Osteoblast (primary cell): ENCODE results near the gene PEX5. TPM values are rescaled to one million over a fixed set of nuclear protein-coding genes. Genes with fewer than 3 reads are reported as not detected.
"Not testable (repeated sequence)": the region's sequence is repeated elsewhere in the genome, so short reads cannot be mapped to it uniquely, and the experiment has no call there.

Source experiments
- DNase-seq: peaks from one replicate; pipeline ENCODE4 v3.0.0; 2011; ENCODE audit warnings: low spot score, mixed read lengths; ENCODE audit not compliant: insufficient read length; ENCODE audit errors: missing footprints
- H2AFZ ChIP-seq: 2 replicates; pipeline ENCODE4 v1.6.0; 2011; ENCODE audit warnings: mild to moderate bottlenecking, low read length
- H3K27ac ChIP-seq: 2 replicates; pipeline ENCODE4 v1.5.1; 2011; ENCODE audit warnings: mild to moderate bottlenecking, low read depth, low read length, moderate library complexity
- H3K27me3 ChIP-seq: 2 replicates; pipeline ENCODE4 v1.6.0; 2012; ENCODE audit warnings: mild to moderate bottlenecking, control low read depth, inconsistent platforms, low read length, moderate library complexity; ENCODE audit not compliant: insufficient read depth
- H3K36me3 ChIP-seq: 2 replicates; pipeline ENCODE4 v1.5.1; 2011; ENCODE audit warnings: mild to moderate bottlenecking, low read length, control low read depth, moderate library complexity; ENCODE audit not compliant: insufficient read depth
- H3K4me1 ChIP-seq: 2 replicates; pipeline ENCODE4 v1.5.1; 2011; ENCODE audit warnings: mild to moderate bottlenecking, low read length, control low read depth, moderate library complexity; ENCODE audit not compliant: insufficient read depth
- H3K4me2 ChIP-seq: 2 replicates; pipeline ENCODE4 v1.6.0; 2011; ENCODE audit warnings: mild to moderate bottlenecking, low read length; ENCODE audit not compliant: insufficient read depth
- H3K4me3 ChIP-seq: fragments of 200-600 bp; sonication (generic); 3 replicates; pipeline ENCODE4 v1.5.1; 2012; ENCODE audit warnings: mild to moderate bottlenecking, low read length, inconsistent platforms; ENCODE audit not compliant: insufficient read depth
- H3K79me2 ChIP-seq: 2 replicates; pipeline ENCODE4 v1.6.0; 2012; ENCODE audit warnings: mild to moderate bottlenecking, low read length, control low read depth, inconsistent platforms; ENCODE audit not compliant: insufficient read depth
- H3K9me3 ChIP-seq: 2 replicates; pipeline ENCODE4 v1.5.1; 2011; ENCODE audit warnings: low read depth, low read length, control low read depth
- H4K20me1 ChIP-seq: 2 replicates; pipeline ENCODE4 v1.6.0; 2012; ENCODE audit warnings: mild to moderate bottlenecking, low read length, control low read depth; ENCODE audit not compliant: insufficient read depth
- CTCF ChIP-seq: IDR thresholded peaks from 2 replicates; pipeline ENCODE4 v1.5.1; 2011; ENCODE audit warnings: mild to moderate bottlenecking, low read depth, low read length, moderate library complexity; ENCODE audit errors: extremely low read depth
- total RNA-seq: library from RNA; depleted of rRNA; stranded (reverse); fragments of >200 nt; gene quantifications from 2 replicates; pipeline ENCODE4 v1.2.3, GENCODE V29; 2012

PEX5 gene
- total RNA-seq, 1 donor: 48.5 TPM

GRCh38 chr12:7176595-7176994 is 12.9 kb upstream of the PEX5 start:
- Histone ChIP-seq H2AFZ (no peak overlapping the region), H3K4me2 (no peak overlapping the region), H4K20me1 (no peaks in the 10 kb centered on the region), H3K27ac (no peak overlapping the region), H3K9me3 (peaks cover 4% of the 10 kb centered on the region), H3K79me2 (no peaks in the 10 kb centered on the region), H3K36me3 (no peaks in the 10 kb centered on the region), H3K4me1 (peaks cover 6% of the 10 kb centered on the region), H3K27me3 (no peaks in the 10 kb centered on the region), H3K4me3 (no peak overlapping the region)
- no peak for TF ChIP-seq CTCF
- no peak for DNase-seq

- H3K4me2 ChIP-seq: no peak overlapping the region
- H3K9me3 ChIP-seq: no peaks in the 10 kb centered on the region
- H3K79me2 ChIP-seq: no peaks in the 10 kb centered on the region
- no peak overlapping the region for H2AFZ ChIP-seq
- no peaks in the 10 kb centered on the region for H3K36me3 ChIP-seq
- peaks cover 5% of the 10 kb centered on the region for H3K27me3 ChIP-seq
- no peak overlapping the region for H3K4me3 ChIP-seq
- H3K4me1 ChIP-seq: peaks cover 6% of the 10 kb centered on the region
- DNase-seq: no peak
- TF ChIP-seq CTCF: no peak
- H3K27ac ChIP-seq: no peak overlapping the region
- H4K20me1 ChIP-seq: no peaks in the 10 kb centered on the region
Measured at GRCh38 chr12:7178481-7178880, 11.0 kb upstream of the PEX5 start.

GRCh38 chr12:7180685-7181084 is 8.8 kb upstream of the PEX5 start:
- H3K4me2 ChIP-seq: no peak overlapping the region
- H3K79me2 ChIP-seq: no peaks in the 10 kb centered on the region
- no peak for TF ChIP-seq CTCF
- H2AFZ ChIP-seq: peak overlapping the region; percentile 51
- no peaks in the 10 kb centered on the region for H4K20me1 ChIP-seq
- H3K4me3 ChIP-seq: no peak overlapping the region
- H3K27ac ChIP-seq: no peak overlapping the region
- no peak for DNase-seq
- H3K4me1 ChIP-seq: peaks cover 3% of the 10 kb centered on the region
- H3K27me3 ChIP-seq: peaks cover 5% of the 10 kb centered on the region
- no peaks in the 10 kb centered on the region for H3K36me3 ChIP-seq
- no peaks in the 10 kb centered on the region for H3K9me3 ChIP-seq

GRCh38 chr12:7186058-7186457 is 3.4 kb upstream of the PEX5 start:
- H3K36me3 ChIP-seq, DNase-seq: not testable (repeated sequence)
- peaks cover 12% of the 10 kb centered on the region for H3K79me2 ChIP-seq

More at GRCh38 chr12:7186058-7186457, 3.4 kb upstream of the PEX5 start:
- H3K4me1 ChIP-seq: peaks cover 26% of the 10 kb centered on the region
- H3K4me2 ChIP-seq, H3K4me3 ChIP-seq, H4K20me1 ChIP-seq, H3K27me3 ChIP-seq, H2AFZ ChIP-seq, H3K27ac ChIP-seq, H3K9me3 ChIP-seq: not testable (repeated sequence)
